GM20000 (cell line): Measurements from ENCODE around the gene FICD.

ENCODE experiments used
- DNase-seq: peaks from one replicate; pipeline ENCODE4 v3.0.0; 2012; ENCODE audit warnings: low spot score
- CTCF ChIP-seq: IDR thresholded peaks from 2 replicates; pipeline ENCODE4 v1.5.1; 2012; ENCODE audit warnings: mild to moderate bottlenecking, control low read depth; ENCODE audit errors: extremely low read depth, missing control alignments

The FICD gene

GRCh38 chr12:108516511-108517275 lies 1.6 kb downstream of the FICD start:
- no peak for TF ChIP-seq CTCF
- DNase-seq, result no peak

GRCh38 chr12:108517288-108518100 lies 2.4 kb downstream of the FICD start:
- TF ChIP-seq CTCF, result no peak
- no peak for DNase-seq

- no peak for DNase-seq
- no peak for TF ChIP-seq CTCF
These were observed 3.1 kb downstream of the FICD start for GRCh38 chr12:108518101-108518715.

- no peak for DNase-seq
- TF ChIP-seq CTCF, result no peak
These were observed 3.8 kb downstream of the FICD start for GRCh38 chr12:108518716-108519496.

- DNase-seq, result no peak
- no peak for TF ChIP-seq CTCF
These were observed 4.5 kb downstream of the FICD start for GRCh38 chr12:108519558-108519957.

- no peak for TF ChIP-seq CTCF
These were observed 8.3 kb downstream of the FICD start for GRCh38 chr12:108523365-108523764.

More at GRCh38 chr12:108523365-108523764, 8.3 kb downstream of the FICD start:
- no peak for DNase-seq
